Upper lobe of left lung (tissue), 4 donors: ENCODE data around the gene MAN1A2.

Experiments used
- CTCF ChIP-seq, 6 experiments: fragments of 450-650 bp in 4 of 6; fragments of 200-600 bp in 2 of 6; sonication (generic) in 2 of 6; IDR thresholded peaks; one replicate each; pipeline ENCODE4 v1.5.1; 2016 to 2019; ENCODE audit warnings: antibody characterized with exemption in 6 of 6
- POLR2A ChIP-seq, 4 donors: fragments of 450-650 bp; IDR thresholded peaks; one replicate each; pipeline ENCODE4 v1.5.1; 2016 to 2017; ENCODE audit warnings: antibody characterized with exemption in 4 of 4, mild to moderate bottlenecking in 2 of 4
- POLR2AphosphoS5 ChIP-seq, 2 donors: sonication (generic); formaldehyde crosslinking; IDR thresholded peaks; one replicate each; pipeline ENCODE4 v1.5.1; 2017; ENCODE audit warnings: antibody characterized with exemption in 2 of 2

DNA sequence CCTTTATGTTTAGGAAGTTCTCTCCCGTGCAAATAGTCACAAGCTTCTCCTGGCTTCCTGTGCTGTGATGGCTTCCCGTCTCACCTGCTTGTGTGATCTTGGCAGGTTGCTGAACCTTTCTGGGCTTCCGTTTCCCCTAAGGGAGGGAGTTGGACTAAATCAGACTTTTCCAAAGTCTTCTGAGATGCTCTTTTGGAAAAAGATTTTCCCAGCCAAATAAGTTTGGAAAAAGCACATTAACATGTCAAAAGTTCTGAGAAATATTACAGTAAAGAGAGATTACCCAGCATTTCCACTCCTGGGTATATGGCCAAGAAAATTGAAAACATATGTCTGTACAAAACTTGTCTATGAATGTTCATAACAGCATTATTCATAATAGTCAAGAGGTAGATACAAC, 202.6 kb downstream of the MAN1A2 start:
- TF ChIP-seq CTCF (IDR thresholded peaks at IDR 0.05): no peak
- TF ChIP-seq POLR2A (IDR thresholded peaks at IDR 0.05): no peak
- no peak for TF ChIP-seq POLR2AphosphoS5 (IDR thresholded peaks at IDR 0.05)
